GM21786 (cell line): Measurements from ENCODE around the gene PRMT1.
A peak's percentile ranks its signal among the peaks of the same experiment; 100 is the strongest.
"Not testable (repeated sequence)": the region's sequence is repeated elsewhere in the genome, so short reads cannot be mapped to it uniquely, and the experiment has no call there.

ENCODE experiments used
- ATAC-seq: cut with Tn5 transposase; IDR thresholded peaks from one replicate; pipeline ENCODE4 v1.9.1; 2021; ENCODE audit not compliant: unreplicated experiment

The PRMT1 gene

DNA sequence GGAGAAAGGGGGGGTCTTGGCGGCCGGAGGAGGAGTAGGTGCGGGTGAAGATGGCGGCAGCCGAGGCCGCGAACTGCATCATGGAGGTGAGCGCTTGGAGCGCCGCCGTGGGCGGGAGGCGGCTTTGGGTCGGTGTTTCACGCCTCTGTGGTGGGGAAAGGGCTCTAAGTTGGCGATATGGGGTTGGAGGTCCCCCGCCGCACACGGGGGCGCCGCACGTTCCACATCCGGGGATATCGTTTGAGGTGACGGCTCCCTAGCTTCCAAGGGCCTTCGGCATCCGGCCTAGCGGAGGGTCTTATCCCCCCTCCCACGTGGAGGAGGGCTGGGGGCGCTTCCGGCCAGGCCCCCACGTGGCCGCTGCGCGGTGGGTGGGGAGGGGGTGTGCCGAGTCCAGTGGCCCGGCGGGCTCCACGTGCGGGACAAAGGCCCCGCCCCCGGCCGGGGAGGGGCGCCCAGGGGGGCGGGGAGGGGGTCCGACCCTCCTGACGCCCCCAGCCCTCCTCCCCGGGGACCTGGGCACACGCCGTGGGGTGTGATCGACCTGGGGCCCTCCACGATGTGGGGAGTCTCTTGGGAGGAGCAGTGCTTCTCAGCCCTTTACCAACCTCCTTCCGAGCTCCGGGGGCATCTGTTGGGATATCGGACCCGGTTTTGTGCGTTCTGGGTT lies at the start of gene PRMT1:
Gene PRMT1, plus strand, starts transcription at position 41 of the 670 bp plus-strand sequence. Its CDS starts 10 bp downstream, at position 51.
- ATAC-seq = no peak

DNA sequence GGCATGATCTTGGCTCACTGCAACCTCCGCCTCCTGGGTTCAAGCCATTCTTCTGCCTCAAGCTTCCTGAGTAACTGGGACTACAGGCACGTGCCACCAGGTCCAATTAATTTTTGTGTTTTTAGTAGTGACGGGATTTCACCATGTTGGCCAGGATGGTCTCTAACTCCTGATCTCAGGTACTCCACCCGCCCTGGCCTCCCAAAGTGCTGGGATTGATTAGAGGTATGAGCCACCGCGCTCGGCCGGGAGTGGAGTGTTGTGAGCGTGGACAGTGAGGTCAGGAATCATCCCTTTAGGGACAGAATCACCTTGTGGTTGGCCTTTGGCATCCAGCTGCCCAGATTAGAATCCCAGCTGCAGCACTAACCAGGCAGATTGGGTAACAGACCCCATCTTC lies 47.4 kb upstream of the PRMT1 start:
- ATAC-seq = no peak

DNA sequence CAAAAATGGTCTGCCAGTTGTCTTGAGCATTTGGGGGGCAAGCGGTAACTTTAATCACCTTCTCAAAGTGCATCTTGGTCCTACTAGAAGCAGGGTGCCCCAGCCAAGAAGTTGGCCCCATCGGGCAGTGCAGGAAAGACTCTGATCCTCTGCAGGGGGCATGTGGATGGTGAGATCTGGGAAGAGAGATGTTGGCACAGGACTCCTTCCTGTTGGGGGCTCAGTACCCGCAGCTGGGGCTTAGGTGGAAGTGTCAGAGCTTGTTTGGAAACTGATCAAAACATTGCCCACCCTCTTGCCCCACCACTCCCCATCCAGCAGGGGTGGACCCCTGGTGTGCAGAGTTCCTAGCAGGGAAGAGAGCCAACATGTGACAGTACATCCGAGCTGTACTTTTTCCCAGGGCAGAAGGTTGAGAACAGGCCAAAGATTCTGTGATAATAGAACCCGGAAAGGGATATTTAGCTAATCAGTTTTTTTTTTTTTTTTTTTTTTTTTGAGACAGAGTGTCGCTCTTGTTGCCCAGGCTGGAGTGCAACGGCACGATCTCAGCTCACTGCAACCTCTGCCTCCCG lies 46.0 kb upstream of the PRMT1 start:
- ATAC-seq = no peak

DNA sequence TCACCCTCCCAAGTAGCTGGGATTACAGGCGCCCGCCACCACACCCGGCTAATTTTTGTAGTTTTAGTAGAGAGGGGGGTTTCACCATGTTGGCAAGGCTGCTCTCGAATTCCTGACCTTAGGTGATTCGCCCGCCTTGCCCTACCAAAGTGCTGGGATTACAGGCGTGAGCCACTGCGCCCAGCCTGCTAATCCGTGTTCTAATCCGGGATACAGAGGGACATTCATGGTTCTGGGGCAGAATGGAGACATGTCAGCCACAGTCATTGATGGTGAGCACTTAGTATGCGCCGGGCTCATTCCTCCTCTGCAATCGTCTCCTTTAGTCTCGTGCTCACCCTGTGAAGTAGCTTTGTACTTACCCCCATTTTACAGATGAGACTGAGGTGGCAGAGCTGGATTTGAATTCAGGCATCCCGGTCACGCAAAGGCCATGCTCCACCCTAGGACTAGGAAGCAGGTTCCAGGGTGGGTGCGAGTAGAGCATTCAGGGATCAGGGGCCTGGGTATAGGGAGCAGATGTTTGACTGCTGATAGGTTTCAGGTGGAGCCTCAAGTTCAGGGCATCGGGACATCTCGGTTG lies 45.4 kb upstream of the PRMT1 start:
- ATAC-seq = no peak

DNA sequence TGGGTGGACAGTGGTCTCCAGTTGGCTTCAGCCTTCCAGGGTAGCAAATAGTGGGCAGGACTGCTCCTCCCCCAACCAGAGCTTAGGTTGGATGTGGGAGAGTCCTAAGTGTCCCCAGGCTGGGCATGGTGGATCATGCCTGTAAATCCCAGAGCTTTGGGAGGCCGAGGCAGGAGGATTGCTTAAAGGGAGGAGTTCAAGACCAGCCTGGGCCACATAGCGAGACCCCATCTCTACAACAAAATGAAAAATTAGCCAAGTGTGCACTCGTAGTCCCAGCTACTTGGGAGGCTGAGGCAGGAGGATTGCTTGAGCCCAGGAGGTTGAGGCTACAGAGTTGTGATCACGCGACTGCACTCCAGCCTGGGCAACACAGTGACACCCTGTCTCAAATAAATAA lies 44.5 kb upstream of the PRMT1 start:
- ATAC-seq = no peak

DNA sequence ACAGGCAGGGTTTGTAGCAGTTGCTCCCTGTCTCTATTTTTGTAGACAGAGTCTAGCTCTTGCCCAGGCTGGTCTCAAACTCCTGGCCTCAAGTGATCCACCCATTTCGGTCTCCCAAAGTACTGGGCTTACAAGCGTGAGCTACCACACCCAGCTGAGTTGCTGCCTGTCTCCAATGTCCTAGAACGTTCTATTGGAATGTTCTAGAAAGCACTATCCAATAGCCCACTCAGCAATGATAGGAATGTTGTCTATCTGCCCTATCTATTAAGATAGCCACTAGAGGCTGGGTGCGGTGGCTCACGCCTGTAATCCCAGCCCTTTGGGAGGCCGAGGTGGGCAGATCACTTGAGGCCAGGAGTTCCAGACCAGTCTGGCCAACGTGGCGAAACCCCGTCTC lies 43.8 kb upstream of the PRMT1 start:
- not testable (repeated sequence) for ATAC-seq

DNA sequence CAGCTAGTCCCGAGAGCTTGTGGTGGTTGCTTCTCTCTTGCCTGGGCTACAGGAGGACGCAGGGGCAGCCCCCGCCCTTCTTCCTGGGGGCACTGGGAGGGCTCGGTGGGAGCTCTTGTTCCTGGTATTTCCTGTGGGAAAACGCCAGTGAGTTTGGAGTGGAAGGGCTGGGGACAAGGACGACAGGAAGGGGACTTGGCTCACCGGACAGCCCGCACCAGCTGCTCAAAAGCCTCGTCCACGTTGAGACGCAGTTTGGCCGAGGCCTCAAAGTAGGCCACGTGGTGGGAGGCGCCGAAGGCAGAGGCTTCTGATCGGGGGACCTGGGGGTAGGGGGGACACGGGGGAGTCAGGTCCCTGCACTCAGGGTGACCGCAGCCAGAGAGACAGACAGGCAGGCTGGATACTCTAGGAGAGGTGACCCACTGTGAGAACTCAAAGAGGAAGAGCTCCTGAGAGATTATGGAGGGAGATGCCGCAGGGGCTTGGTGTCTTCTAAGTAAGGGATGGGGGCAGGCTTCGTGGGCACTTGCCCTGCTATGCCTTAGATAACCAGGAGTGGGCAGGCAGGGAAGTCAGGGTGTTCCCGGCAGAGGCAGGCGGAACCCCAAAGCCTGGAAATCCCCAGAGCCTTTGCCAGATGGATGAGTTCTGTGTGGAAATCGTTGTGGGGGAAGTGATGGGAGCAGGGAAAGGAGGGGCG lies 41.4 kb upstream of the PRMT1 start:
- no peak for ATAC-seq

DNA sequence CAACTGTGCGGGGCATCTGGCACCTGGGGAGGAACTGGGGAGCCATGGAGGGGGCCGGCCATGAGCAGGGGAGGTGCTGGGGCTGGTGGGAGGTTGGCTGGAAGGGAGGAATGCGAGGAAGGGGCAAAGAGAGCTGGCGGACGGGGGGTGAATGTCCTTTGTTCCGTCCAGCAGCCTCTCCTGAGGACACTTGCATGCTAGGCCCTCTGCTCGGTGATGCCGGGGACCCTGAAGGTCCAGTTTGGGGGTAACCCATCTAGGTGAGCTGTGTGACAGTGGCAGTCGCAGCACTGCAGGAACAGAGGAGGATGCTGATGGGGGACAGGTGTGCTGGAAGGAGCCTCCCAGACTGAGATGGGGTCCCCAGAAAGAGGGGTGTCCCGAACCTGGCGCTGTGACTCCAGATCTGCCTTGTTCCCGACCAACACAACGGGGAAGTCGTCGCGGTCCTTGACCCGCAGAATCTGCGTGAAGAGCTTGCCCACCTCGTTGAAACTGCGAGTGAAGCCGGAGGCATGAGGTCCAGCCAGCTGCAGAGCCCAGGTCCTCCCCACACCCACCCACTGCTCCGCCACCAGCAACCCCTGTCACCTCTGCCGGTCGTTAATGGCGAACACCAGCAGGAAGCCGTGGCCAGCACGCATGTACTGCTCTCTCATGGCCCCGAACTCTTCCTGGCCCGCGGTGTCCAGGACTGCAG lies 40.7 kb upstream of the PRMT1 start:
- ATAC-seq = no peak

DNA sequence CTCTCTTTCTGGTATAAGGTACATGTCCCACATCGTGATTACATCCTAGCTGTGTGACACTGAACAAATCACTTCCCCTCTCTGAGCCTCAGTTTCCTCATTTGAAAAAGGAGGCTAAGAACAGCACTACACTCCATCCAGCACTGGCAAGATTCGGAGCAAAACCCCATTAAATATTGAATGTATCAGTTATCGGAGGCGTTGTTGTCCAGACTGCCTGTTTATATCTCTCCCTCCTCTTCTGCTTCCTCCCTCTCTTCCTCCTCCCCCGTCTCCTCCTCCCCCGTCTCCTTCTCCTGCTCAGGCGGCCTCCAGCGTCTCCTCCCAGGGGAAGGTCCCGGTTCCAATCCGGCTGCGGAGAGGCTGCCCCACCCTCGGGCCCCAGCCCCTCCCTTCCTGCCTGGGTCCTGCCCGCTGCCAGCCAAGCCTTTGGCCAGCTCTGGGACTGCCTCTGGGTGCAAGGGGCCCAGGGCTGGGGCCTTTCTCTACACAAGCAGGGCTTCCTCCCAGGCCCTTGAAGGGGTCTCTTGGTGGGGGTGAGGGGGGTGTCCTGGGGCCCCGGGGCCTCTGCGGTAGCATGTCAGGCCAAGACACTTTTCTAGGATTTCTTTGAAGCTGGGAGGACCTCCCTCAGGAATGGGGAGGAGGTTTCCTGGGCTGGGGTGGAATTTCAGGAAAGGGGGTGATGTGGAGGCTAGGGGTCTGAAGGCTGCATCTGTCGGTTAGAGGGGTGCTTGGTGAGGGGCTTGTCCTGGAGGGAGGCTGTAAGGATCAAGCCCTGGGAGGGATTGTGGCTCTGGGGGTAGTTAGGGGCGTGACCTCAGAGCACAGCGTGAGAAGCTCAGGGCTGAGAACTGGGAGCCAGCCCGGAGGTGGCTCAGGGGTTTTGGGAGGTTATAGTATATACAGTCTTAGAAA lies 39.0 kb upstream of the PRMT1 start:
- no peak for ATAC-seq

DNA sequence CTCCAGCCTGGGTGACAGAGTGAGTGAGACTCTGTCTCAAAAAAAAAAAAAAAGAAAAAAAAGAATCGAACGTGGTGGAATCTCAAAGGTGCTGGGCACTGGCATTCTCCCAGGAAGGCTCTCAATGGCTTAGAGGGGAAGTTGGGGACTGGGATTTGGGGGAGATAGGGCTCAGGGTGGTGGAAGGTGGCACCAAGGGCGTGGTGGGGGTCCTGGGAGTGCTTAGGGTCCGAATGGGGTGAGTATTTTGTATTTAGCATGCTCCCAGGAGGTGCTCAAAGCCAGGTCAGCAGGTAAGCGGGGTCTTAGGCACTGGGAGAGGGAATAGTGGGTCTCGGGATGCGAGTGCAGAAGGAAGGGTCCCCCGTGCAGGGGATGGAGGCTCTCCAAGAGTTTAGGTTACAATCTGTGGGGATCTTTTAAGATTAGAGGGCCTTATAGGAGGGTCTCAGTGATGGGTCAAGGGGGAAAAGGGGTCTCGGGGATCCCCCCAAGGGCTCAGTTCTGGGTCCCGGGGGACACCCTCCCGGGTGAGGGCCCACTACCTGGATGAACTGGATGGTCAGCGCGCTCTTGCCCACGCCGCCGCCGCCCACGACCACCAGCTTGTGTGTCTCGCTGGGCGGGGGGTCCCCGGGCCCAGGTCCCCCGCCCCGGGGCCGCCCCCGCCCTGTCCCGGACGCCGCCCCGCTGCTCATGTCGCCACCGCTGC lies 37.5 kb upstream of the PRMT1 start:
- no peak for ATAC-seq

DNA sequence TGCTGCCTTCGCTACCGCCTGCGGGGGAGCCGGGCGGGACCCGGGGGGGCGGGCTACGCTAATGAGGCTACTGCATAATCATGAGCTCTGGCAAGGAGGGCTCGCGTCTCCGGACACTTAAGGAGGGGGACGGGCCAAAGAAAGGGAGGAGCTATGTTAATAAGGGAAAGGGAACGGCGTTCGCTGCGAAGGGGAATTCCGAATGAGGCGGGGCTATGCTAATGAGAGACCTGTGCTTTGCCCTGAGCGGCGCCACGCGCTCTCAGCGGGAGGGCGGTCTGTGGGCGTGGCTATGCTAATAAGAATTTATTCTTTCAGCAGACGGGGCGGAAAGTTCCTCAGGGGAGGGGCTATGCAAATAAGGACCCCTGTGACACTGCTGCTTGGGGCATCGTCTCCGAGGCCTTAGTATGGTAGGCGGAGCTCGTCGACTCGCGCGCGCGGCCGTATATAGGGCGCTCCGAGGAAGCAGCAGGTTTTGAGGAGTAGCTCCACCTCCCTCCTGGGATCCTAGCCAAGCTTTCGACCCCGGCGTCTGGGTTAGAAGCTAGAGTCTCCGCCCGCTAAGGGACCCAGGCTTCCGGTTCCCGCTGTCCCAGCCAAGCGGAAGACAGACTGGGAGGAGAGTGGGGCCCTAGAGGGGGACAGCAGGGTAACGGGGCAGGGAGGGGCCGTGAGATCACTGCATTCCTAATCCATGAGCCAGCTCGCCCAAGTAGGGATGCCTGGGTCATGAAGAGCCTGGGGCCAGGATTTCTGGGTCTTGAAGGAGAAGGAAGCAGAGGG lies 36.8 kb upstream of the PRMT1 start, which contains the start of gene RRAS:
Gene RRAS, minus strand, starts transcription at position 31 of the 786 bp plus-strand sequence. CDS start 45 bp downstream, outside the sequence.
- peak; percentile 59 for ATAC-seq

DNA sequence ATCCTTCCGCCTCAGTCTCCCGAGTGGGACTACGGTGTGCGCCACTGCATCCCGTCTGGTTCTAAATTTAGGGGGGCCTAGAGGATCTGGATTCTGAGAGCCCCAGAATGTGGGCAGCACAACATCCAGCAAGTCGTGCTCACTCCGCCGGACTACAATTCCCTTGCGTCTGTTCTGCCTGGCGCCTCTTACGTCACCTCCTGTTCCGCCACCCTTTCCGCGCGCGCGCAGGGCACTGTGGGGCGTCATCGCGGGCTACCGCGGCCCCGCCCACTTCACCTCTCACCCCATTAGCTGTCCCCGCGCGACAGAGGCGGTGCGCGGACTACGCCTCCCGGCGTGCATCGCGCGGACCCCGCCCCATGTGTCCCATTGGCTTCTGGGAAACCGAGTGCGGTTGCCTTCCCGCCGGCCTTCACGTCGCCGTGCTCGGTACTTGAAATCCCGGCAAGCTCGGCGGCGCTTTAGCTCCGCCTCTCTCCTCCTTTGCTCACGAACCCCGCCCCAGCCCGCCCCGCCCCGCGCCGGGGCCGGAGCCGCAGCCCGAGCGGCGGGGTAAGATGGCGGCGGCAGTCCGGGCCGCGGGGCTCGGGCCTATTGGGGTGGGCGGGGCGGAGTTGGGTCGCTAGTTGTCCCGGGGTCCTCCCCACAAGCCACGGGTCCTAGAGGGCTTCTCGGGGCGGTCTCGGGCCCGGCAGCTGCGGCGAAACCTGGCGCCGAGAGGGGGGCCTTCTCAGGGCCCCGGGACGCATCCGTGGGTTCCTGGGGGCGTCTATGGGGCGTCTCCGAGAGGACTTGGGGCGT lies 35.2 kb upstream of the PRMT1 start, which contains the start of gene SCAF1:
Gene SCAF1, plus strand, starts transcription at position 522 of the 804 bp plus-strand sequence. CDS start 2,818 bp downstream, outside the sequence.
- peak; percentile 47 for ATAC-seq

DNA sequence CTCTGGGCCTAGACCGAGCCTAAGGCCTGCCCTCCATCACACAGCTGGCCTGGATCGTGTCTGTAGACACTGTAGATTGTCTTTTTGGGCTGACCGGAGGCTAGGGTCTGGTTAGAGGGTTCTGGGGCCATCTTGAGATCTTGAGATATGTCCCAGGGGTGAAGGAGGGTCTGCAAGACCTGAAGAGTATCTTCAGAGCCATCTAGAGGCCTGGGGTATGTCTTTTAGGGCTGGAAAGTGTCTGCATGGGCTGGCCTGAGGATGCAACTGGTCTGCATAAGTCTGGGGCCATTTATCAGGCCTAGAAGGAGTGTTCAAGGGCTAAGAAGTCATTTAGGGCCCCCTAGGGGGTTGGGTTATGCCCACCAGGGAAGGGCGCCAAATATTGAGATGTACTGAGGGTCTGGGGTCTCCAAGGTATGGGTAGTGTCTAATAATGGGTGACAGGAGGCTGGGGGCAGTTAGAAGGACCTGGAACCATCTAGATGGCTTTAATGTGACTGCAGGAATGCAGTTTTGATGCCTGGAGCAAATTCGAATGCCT lies 34.5 kb upstream of the PRMT1 start:
- ATAC-seq = no peak

DNA sequence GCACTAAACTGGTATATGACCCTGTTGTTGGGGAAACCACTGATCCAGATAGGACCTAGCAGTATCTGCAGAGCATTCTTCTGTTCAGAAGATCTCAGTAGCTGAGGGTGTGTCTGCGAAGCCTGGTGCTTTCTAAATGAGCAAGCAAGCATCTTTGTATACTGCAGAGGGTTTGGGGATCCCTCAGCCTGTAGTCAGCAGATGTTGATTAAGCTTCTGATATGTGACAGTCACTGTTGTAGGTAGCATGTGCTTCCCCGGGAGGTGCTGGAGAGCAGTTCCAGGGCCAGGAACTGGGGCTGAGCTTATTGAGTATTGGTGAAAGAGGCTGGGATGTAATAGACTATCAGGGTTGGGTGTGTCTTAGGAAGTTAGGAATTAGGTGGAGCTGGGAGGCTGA lies 33.6 kb upstream of the PRMT1 start:
- ATAC-seq = no peak

DNA sequence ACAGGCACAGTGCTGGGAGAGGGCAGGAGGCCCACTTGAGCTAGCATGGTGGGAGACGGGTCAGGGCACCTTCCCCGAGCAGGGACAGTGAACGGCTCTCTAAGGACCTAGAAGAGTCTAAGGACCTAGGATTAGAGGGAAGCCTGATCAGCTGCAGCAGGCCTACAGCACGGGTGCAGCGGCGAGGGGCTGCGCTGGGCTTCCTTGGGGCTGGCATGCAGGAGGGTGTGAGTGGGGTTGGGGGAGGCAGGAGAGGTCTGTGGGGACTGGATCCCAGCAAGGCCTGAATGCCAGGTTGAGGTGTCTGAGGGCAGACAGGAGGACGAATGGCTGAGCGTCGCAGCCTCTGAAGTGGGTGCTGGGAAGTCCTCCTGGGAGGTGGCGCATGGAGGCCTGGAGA lies 31.5 kb upstream of the PRMT1 start:
- ATAC-seq = no peak

DNA sequence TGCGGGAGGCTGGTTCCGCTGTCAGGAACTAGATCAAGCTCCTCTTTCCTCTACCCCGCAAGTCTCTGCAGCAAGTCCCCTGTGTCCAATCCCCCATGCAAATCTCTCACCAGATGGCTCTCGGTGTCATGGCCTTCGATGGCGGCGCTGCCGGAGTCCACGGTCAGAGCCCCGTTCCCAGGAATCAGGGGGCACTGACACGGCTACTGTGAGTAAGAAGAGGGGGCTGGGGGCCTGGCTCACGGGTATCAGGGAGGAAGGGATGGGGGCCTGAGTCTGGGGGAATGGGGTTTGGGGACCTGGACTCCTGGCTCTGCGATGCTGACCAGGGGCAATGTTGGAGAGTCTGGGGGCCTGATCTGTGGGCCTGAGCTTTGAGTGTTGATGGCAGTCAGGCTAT lies 31.1 kb upstream of the PRMT1 start:
- no peak for ATAC-seq

DNA sequence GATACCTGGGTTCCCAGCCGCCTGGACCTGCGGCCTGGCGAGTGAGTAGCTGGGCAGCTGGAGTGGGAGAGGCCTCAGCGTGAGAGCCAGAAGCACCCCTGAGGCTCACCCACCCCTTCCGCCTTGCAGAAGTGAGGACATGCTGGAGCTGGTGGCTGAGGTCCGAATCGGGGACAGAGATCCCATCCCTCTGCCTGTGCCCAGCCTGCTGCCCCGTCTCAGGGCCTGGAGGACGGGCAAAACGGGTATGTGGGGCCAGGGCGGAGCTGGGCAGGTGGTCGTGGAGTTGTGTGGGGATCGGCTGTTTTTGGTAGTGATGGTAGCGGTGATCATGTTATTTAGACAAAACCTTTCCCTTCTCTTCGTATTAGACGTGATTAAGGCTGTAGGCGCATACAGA lies 30.5 kb upstream of the PRMT1 start:
- no peak for ATAC-seq
